ENCODE results near the gene PDPK1.
"Not testable (repeated sequence)": the region's sequence is repeated elsewhere in the genome, so short reads cannot be mapped to it uniquely, and the experiment has no call there.

PDPK1 gene

GRCh38 chr16:2611877-2612276 lies 74.1 kb downstream of the PDPK1 start:
- not testable (repeated sequence) for DNase-seq (ENCODE audit: low spot score)

- DNase-seq (ENCODE audit: low spot score), result not testable (repeated sequence)
These were observed 75.4 kb downstream of the PDPK1 start for GRCh38 chr16:2613251-2613650.

DNA sequence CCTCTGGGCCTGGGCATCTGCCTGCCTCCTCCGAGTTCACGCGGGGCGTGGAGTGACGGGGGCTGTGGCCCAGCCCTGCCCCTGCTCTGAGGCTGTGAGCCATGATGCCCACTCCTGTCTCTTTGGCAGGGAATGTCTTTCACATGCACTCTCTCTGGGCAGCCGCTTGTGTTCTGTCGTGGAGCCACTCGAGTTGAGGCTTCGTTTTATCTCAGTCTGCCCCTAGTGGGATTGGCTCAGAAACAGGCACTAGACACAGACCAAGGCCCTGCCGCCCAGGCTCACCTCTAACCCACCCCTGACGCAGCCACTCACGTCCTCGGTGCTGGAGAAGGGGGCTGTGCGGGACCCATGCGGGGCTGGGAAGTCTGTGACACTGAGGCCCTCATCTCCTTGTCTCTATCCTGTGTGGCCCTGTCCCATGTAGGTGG lies 77.0 kb downstream of the PDPK1 start:
- no peak for DNase-seq (ENCODE audit: low spot score)

DNA sequence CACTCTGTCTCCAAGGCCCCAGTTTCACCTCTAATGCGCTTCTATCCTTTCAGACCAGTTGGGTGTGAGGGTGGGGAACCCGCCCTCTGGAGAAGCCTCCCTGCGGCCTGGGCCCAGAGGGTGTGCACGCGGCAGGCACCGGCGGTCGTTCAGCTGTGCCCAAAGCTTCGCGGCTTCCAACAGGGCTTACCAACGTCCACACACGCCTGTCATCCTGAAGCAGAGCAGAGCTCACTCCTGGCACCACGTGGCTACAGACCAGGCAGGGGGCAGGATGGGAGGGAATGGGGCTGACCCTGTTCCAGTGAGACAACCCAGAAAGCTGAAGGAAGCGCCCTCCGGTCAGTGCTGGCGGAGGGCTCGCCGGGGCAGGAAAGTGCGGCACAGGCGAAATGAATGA lies 81.1 kb downstream of the PDPK1 start:
- DNase-seq (ENCODE audit: low spot score), result not testable (repeated sequence)

GRCh38 chr16:2619628-2620027 lies 81.8 kb downstream of the PDPK1 start:
- not testable (repeated sequence) for DNase-seq (ENCODE audit: low spot score)

DNA sequence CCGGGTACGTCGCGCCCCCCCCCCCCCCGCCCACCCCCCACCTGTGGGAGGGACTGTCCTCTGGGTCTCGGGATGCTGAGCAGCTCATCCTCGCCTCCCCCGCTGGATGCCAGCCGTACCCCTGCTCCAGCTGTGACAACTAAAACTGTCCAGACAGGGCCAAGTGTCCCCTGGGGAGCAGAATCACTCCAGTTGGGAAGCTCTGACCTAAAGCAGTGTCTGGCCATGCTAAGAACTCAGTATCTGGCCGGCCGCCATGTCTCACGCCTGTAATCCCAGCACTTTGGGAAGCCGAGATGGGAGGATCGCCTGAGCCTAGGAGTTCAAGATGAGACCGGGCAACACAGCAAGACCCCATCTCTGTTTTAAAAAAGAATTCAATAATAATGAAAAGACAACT lies 83.0 kb downstream of the PDPK1 start:
- not testable (repeated sequence) for DNase-seq (ENCODE audit: low spot score)

DNA sequence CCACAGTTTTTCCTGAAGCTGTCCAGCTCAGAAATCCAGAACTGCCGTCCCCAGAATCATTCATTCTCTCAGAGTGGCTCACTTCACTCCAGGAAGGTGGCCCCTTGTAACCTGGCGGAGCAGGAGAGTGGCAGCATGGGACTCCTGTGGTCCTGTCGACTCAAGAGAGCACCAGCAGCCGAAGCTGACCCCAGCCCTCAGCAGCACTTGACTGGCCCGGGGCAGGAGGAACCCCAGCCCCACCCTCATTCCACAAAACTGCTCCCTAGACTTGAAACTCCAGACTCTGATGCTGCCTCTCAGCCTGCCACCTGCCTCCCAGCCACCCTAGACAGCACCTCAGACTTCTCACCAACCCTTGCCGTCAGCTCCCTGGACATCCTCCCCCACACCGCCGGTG lies 83.6 kb downstream of the PDPK1 start:
- not testable (repeated sequence) for DNase-seq (ENCODE audit: low spot score)

DNA sequence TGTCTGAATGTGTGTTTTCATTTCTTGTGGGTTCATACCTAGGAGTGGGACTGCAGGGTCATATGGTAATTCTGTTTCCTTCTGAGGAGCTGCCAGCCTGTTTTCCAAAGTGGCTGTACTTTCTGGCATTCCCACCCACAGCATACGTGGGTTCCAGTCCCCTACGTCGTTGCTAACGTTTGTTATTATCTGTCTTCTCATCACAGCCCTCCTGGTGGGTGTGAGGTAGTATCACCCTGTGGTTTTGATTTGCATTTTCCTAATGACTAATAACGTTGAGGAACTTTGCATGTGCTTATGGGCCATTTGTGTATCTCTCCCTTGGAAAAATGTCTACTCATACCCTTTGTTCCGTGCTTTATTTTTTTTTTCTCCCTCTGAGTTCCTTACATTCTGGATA lies 89.3 kb downstream of the PDPK1 start:
- DNase-seq (ENCODE audit: low spot score), result not testable (repeated sequence)

DNA sequence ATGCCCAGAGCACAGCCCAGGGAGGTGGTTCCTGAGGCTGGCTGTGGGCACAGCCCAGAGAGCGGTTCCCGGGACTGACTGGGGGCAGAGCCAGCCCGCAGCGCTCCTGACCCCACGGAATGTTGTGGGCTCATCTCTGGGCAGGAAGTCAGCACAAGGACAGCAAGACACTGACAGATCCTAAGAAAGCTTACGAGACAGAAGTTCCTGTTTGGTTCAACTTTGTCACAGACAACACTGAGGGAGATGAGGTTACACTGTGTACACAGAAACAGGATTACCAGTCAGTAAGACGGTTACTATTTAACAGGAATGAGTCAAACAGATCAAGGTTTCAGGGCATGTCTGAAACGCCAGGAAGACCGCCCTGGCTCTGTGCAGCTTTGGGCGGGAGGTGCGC lies 93.4 kb downstream of the PDPK1 start:
- DNase-seq (ENCODE audit: low spot score), result not testable (repeated sequence)

- not testable (repeated sequence) for DNase-seq (ENCODE audit: low spot score)
These were observed 94.5 kb downstream of the PDPK1 start for GRCh38 chr16:2632291-2632690.

DNA sequence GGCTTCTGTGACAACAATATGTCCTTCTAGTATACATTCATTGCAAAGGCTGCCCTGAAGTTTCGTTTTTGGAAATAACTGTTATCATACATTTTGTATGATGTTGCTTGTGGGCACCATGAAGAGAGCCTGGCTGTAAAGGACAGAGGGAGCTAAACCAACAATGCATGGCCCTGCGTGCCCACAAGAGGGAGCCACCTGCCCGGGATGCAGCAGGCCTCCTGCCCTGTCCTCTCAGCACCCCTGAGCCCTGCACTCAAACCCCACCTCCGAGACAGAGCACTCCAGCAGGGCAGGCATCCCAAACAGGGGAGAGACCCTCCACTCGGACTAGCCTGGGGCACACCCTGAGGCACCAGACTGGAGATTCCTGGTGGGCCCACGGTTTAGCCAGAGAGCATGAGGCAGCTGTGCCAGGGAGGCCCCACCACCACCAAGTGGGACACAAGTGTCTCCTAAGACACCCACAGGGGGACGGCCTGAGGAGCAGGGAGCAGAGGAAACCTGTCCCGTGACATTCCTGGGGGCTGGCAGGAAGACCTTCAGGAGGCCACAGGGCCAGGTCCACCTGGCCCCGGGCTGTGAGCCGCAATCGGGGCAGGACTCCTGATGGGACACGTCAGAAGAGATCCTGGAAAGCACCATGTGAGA lies 101.4 kb downstream of the PDPK1 start:
- DNase-seq (ENCODE audit: low spot score), result not testable (repeated sequence)

- DNase-seq (ENCODE audit: low spot score), result not testable (repeated sequence)
These were observed 101.9 kb downstream of the PDPK1 start for GRCh38 chr16:2639722-2640072.

DNA sequence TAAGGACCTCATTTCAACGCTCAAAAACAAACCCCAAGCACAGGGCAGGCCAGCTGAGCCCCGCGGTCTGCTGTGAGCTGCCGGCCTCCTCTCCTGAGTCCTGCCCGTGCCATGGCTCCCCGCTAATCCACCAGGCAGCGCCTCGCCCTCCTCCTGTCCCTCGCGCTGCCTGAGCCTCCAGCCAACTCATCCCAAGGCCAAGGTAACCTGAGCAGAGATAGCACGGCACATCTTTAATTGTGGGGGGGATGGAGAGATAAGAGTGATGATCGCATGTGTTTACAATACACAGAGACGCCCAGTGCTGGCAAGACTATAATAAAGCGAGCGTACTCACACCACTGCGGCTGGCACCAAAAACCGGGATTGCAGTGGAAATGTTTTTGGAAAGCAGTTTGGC lies 104.7 kb downstream of the PDPK1 start:
- not testable (repeated sequence) for DNase-seq (ENCODE audit: low spot score)

DNA sequence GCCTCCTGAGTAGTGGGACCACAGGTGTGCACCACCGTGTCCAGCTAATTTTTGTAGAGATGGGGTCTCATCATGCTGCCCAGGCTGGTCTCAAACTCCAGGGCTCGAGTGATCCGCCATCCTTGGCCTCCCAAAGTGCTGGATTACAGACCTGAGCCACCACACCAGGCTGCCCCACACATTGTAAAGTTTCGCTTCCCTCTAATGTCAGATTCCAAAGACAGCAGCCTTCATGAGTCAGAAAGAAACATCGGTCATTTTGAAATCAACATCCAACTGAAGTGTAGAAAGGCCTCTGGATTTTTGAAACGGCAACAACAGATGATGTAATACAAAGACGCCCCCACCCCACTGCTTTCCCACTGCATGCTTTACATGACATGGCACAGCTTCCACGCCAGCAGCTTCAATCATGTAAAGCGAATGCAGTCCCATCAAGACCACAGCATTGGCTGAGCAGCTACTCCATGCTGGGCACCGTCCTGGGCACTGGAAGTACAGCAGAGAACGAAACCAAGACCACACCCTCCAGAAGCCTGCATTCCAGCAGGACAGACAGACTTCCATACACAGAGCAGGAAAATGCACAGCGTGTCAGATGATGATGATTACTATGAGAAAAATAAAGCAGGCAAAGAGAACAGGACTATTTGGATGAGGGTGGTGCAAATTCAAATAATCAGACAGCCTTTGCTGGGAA lies 107.1 kb downstream of the PDPK1 start:
- not testable (repeated sequence) for DNase-seq (ENCODE audit: low spot score)

DNA sequence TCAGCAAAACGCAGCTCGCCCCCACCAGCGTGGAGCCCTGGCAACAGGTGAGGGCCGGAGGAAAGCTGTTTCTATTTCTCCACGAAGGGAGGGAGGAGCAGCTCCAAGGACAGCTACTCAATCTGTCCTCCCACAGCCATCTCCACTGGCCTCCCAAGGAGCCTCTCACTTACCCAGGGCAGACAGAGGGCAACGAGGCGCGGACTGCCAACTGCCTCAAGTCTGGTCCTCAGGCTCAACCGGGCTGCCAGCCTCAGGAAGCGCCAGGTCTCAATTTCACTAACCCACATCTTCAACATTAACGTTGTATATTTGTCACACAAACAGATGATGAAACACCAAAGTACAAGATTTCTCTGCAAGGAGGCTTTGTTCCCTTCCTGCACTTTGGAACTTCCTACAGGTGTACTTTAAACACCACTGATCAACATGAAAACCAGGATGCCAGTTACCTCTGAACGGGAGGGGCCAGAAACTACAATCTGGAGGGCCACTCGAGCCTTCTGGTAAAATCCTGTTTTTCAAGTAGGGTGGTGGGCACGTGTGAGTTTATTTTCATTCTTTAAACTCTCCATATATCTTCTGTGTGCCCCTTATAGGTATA lies 113.5 kb downstream of the PDPK1 start:
- not testable (repeated sequence) for DNase-seq (ENCODE audit: low spot score)
